Measurements from ENCODE around the gene PTGFRN. TPM values are rescaled to one million over a fixed set of nuclear protein-coding genes. Genes with fewer than 3 reads are reported as not detected.

PTGFRN gene
- polyA plus RNA-seq, 1 donor (not counting 4 experiments of a cell fraction or from before 2014, with no cell fraction given), result 177 TPM

DNA sequence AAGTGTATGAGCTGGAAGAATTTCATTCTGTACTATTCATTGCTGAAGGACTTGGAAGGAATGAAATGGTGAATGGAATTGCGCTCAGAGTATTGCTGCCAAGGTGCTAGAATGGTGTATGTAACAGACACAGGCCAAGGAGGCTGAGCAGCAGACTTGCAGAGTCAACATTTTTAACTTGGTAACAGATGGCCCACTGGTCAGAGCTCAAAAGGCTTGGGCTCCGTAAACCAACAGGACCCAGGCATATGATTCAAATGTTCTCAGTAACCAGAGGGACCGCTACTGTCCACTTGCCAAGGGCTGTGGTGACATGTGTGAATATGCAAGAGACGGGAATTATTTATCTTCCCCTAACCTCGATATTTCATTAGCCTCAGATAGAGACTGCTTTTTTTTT lies 28.8 kb upstream of the PTGFRN start:
- Histone ChIP-seq H3K4me3 (ENCODE audit: control insufficient read depth in 2 of 3, extremely low read depth in 1 of 3, insufficient read depth in 2 of 3, low read depth in 1 of 3, low read length in 3 of 3) (no peak overlapping the region), H3K9ac (ENCODE audit: control insufficient read depth, extremely low read depth, insufficient read depth, low read length) (no peak overlapping the region), H3K9me1 (ENCODE audit: control insufficient read depth, extremely low read depth, insufficient read depth, low read length) (no peaks in the 10 kb centered on the region), H2AFZ (ENCODE audit: control insufficient read depth, low read length) (no peak overlapping the region), H3K79me2 (ENCODE audit: control insufficient read depth, insufficient read depth, low read length) (no peaks in the 10 kb centered on the region), H3K27me3 (ENCODE audit: control insufficient read depth, extremely low read depth, insufficient read depth, low read length) (no peaks in the 10 kb centered on the region), H3K27ac (ENCODE audit: control insufficient read depth, insufficient read depth, low read length) (no peak overlapping the region), H3K36me3 (ENCODE audit: control insufficient read depth in 2 of 2, extremely low read depth in 1 of 2, insufficient read depth in 2 of 2, low read length in 2 of 2) (no peaks in the 10 kb centered on the region), H3K4me1 (ENCODE audit: control insufficient read depth, extremely low read depth, insufficient read depth, low read length) (peaks cover 42% of the 10 kb centered on the region), H3K4me2 (ENCODE audit: control insufficient read depth, extremely low read depth, insufficient read depth, low read depth, low read length) (no peak overlapping the region), H3K9me3 (ENCODE audit: control insufficient read depth, low read depth, low read length) (no peaks in the 10 kb centered on the region), H4K20me1 (ENCODE audit: control insufficient read depth, extremely low read depth, insufficient read depth, low read length) (no peaks in the 10 kb centered on the region)
- FAIRE-seq, result no peak
- dilution Hi-C loops (cut with MboI; ENCODE audit: extremely low pct_ligation_motif_present, low sequenced_read_pairs), result no loop called here
- DNase-seq (ENCODE audit: low read depth, low spot score), result no peak
- TF ChIP-seq EZH2 (IDR thresholded peaks at IDR 0.05; ENCODE audit: low read length), result no peak
- TF ChIP-seq, protein P1, sequence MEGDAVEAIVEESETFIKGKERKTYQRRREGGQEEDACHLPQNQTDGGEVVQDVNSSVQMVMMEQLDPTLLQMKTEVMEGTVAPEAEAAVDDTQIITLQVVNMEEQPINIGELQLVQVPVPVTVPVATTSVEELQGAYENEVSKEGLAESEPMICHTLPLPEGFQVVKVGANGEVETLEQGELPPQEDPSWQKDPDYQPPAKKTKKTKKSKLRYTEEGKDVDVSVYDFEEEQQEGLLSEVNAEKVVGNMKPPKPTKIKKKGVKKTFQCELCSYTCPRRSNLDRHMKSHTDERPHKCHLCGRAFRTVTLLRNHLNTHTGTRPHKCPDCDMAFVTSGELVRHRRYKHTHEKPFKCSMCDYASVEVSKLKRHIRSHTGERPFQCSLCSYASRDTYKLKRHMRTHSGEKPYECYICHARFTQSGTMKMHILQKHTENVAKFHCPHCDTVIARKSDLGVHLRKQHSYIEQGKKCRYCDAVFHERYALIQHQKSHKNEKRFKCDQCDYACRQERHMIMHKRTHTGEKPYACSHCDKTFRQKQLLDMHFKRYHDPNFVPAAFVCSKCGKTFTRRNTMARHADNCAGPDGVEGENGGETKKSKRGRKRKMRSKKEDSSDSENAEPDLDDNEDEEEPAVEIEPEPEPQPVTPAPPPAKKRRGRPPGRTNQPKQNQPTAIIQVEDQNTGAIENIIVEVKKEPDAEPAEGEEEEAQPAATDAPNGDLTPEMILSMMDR (optimal IDR thresholded peaks at IDR 0.05 in 1 of 3, IDR thresholded peaks at IDR 0.05 in 1 of 3, conservative IDR thresholded peaks at IDR 0.05 in 1 of 3; ENCODE audit: extremely low read depth in 1 of 3, insufficient read depth in 2 of 3, low read length in 3 of 3), result no peak

DNA sequence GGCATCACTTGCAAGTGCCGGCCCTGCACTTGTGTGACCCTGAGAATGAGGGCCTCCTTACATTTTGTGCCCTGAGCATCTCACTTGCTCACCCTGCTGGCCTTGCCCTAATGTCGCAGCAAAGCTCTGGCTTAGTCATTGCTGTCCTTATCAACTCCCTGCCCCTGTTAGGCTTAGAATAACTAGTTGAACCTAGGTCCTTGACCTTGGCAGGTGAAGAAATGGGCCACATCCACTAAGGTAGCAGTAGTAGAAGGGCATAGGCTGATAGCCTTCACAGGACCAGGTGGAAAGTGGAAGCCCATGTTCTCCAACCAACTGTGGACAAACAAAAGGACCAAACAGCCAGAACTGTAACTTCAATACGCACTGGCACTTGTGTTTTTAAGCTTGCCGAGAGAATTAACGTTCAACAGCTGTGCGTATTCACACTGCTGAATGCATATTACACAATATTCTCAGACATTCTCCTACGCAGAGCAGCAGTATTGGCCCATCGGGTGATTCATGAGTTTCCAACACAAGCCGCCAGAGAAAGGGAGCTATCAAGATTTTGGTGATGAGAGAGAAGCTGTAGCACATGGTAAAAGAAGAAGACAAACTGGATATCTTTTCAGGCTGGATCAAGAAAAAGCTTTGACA lies 27.7 kb upstream of the PTGFRN start:
- Histone ChIP-seq H4K20me1 (ENCODE audit: control insufficient read depth, extremely low read depth, insufficient read depth, low read length) (no peaks in the 10 kb centered on the region), H2AFZ (ENCODE audit: control insufficient read depth, low read length) (no peak overlapping the region), H3K9me3 (ENCODE audit: control insufficient read depth, low read depth, low read length) (no peaks in the 10 kb centered on the region), H3K79me2 (ENCODE audit: control insufficient read depth, insufficient read depth, low read length) (no peaks in the 10 kb centered on the region), H3K4me2 (ENCODE audit: control insufficient read depth, extremely low read depth, insufficient read depth, low read depth, low read length) (no peak overlapping the region), H3K36me3 (ENCODE audit: control insufficient read depth in 2 of 2, extremely low read depth in 1 of 2, insufficient read depth in 2 of 2, low read length in 2 of 2) (no peaks in the 10 kb centered on the region), H3K27ac (ENCODE audit: control insufficient read depth, insufficient read depth, low read length) (peak overlapping the region; percentile 52), H3K27me3 (ENCODE audit: control insufficient read depth, extremely low read depth, insufficient read depth, low read length) (no peaks in the 10 kb centered on the region), H3K4me1 (ENCODE audit: control insufficient read depth, extremely low read depth, insufficient read depth, low read length) (peaks cover 53% of the 10 kb centered on the region), H3K4me3 (ENCODE audit: control insufficient read depth in 2 of 3, extremely low read depth in 1 of 3, insufficient read depth in 2 of 3, low read depth in 1 of 3, low read length in 3 of 3) (no peak overlapping the region), H3K9ac (ENCODE audit: control insufficient read depth, extremely low read depth, insufficient read depth, low read length) (no peak overlapping the region), H3K9me1 (ENCODE audit: control insufficient read depth, extremely low read depth, insufficient read depth, low read length) (no peaks in the 10 kb centered on the region)
- DNase-seq (ENCODE audit: low read depth, low spot score) (no peak), FAIRE-seq (no peak)
- dilution Hi-C loops (cut with MboI; ENCODE audit: extremely low pct_ligation_motif_present, low sequenced_read_pairs), result no loop called here
- TF ChIP-seq EZH2 (IDR thresholded peaks at IDR 0.05; ENCODE audit: low read length), result no peak
- TF ChIP-seq, protein P1 (optimal IDR thresholded peaks at IDR 0.05 in 1 of 3, IDR thresholded peaks at IDR 0.05 in 1 of 3, conservative IDR thresholded peaks at IDR 0.05 in 1 of 3; ENCODE audit: extremely low read depth in 1 of 3, insufficient read depth in 2 of 3, low read length in 3 of 3), result peak; percentile 42 to 71 (median 48)

Data from keratinocyte (primary cell).